ENCODE measurements around the gene B4GALT5.

DNA sequence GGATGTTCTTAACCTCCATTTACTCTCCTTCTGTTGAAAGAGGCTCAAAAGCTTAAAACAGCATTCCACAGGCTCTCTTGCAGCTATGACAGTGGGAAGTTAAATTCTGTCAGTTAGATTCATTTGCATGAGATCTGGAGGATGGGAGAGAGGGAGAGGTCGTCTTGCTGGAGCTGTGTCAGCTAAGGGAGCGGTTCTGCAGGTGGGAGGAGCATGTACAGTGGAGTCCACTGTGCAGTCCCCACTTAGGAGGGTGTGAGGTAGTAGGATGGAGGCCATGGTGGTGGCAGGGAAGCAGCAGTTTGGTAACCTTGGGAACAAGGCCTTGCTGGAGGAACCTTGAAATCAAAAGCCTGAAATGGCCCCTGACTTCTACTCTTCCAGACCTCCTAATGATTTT lies 12.0 kb upstream of the B4GALT5 start:
- TF ChIP-seq, protein P1, sequence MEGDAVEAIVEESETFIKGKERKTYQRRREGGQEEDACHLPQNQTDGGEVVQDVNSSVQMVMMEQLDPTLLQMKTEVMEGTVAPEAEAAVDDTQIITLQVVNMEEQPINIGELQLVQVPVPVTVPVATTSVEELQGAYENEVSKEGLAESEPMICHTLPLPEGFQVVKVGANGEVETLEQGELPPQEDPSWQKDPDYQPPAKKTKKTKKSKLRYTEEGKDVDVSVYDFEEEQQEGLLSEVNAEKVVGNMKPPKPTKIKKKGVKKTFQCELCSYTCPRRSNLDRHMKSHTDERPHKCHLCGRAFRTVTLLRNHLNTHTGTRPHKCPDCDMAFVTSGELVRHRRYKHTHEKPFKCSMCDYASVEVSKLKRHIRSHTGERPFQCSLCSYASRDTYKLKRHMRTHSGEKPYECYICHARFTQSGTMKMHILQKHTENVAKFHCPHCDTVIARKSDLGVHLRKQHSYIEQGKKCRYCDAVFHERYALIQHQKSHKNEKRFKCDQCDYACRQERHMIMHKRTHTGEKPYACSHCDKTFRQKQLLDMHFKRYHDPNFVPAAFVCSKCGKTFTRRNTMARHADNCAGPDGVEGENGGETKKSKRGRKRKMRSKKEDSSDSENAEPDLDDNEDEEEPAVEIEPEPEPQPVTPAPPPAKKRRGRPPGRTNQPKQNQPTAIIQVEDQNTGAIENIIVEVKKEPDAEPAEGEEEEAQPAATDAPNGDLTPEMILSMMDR (IDR thresholded peaks at IDR 0.05) = no peak
- TF ChIP-seq POLR2A (IDR thresholded peaks at IDR 0.05) (no peak), EP300 (IDR thresholded peaks at IDR 0.05) (no peak), POLR2AphosphoS5 (IDR thresholded peaks at IDR 0.05) (no peak)
